Esophagus (tissue), 2 donors: ENCODE measurements around the gene ATL3. TPM values are rescaled to one million over a fixed set of nuclear protein-coding genes. Genes with fewer than 3 reads are reported as not detected.

Experiments used
- H3K27ac ChIP-seq, 2 donors: one replicate each; pipeline ENCODE4 v1.5.1; 2013; ENCODE audit warnings: low read depth in 2 of 2, mild to moderate bottlenecking in 2 of 2, inconsistent platforms in 1 of 2, low read length in 1 of 2, moderate library complexity in 1 of 2
- H3K27me3 ChIP-seq, 2 donors: one replicate each; pipeline ENCODE4 v1.6.1; 2013; ENCODE audit warnings: low read length in 2 of 2, control low read depth in 1 of 2, mild to moderate bottlenecking in 1 of 2; ENCODE audit not compliant: insufficient read depth in 2 of 2, control insufficient read depth in 1 of 2
- H3K36me3 ChIP-seq, 2 donors: one replicate each; pipeline ENCODE4 v1.6.1; 2013; ENCODE audit warnings: low read length in 1 of 2; ENCODE audit not compliant: control insufficient read depth in 2 of 2, insufficient read depth in 2 of 2
- H3K4me1 ChIP-seq, 2 donors: one replicate each; pipeline ENCODE4 v1.6.1; 2013; ENCODE audit warnings: low read length in 1 of 2; ENCODE audit not compliant: control insufficient read depth in 2 of 2, insufficient read depth in 2 of 2
- H3K4me3 ChIP-seq, 2 donors: one replicate each; pipeline ENCODE4 v1.5.1; 2013; ENCODE audit warnings: low read length in 2 of 2, mild to moderate bottlenecking in 2 of 2, low read depth in 1 of 2, moderate library complexity in 1 of 2
- H3K9me3 ChIP-seq, 2 donors: one replicate each; pipeline ENCODE4 v1.6.1; 2013; ENCODE audit warnings: mild to moderate bottlenecking in 2 of 2, low read depth in 1 of 2, low read length in 1 of 2, moderate library complexity in 1 of 2; ENCODE audit not compliant: control insufficient read depth in 2 of 2, insufficient read depth in 1 of 2
- WGBS, 2 donors: extraction: QIAGEN DNeasy Blood & Tissue Kit; methylation state at CpG; one replicate each; pipeline ENCODE4 v1.1.7; 2013; 5-methylcytosine and 5-hydroxymethylcytosine counted together
- polyA plus RNA-seq, 2 donors: library from polyadenylated mRNA; stranded (reverse); fragments of 200-250 nt; gene quantifications; one replicate each; pipeline ENCODE4 v1.2.3, GENCODE V29; 2013
- donor health status: healthy with polysubstance abuse.
- donor health status: Bipolar disorder and iron deficiency.

The ATL3 gene
- 10 to 100 TPM; 13.7 to 16.9 TPM for polyA plus RNA-seq

GRCh38 chr11:63671322-63672155, at the start of gene ATL3:
ATL3 (minus strand) TSS chr11:63671376; CDS start chr11:63671335, 41 bp downstream.
- H3K4me3 ChIP-seq: peak within 1 kb of the TSS; percentile 76 to 90
- H3K27ac ChIP-seq: peak within 1 kb of the TSS; percentile 98 to 99
- no peaks in the 10 kb centered on the region for H3K36me3 ChIP-seq
- H3K4me1 ChIP-seq: peaks cover 0 to 11% of the 10 kb centered on the region in 2 donors
- no peaks in the 10 kb centered on the region for H3K9me3 ChIP-seq
- whole genome bisulfite sequencing, 2 donors: 11% methylated on average over 69 of the region's 69 CpGs
- H3K27me3 ChIP-seq: no peaks in the 10 kb centered on the region

GRCh38 chr11:63720611-63721010, 49.4 kb upstream of the ATL3 start:
- H3K27ac ChIP-seq: no peak overlapping the region
- 92 to 99% methylated on average over 3 of the region's 3 CpGs for WGBS, 2 donors
- H3K9me3 ChIP-seq: no peaks in the 10 kb centered on the region
- H3K36me3 ChIP-seq: no peaks in the 10 kb centered on the region
- H3K27me3 ChIP-seq: no peaks in the 10 kb centered on the region
- no peaks in the 10 kb centered on the region for H3K4me1 ChIP-seq
- no peak overlapping the region for H3K4me3 ChIP-seq

GRCh38 chr11:63719987-63720386, 48.8 kb upstream of the ATL3 start:
- 76 to 77% methylated on average over 2 of the region's 2 CpGs for WGBS, 2 donors
- Histone ChIP-seq H3K27ac (no peak overlapping the region), H3K9me3 (no peaks in the 10 kb centered on the region), H3K4me3 (no peak overlapping the region), H3K27me3 (no peaks in the 10 kb centered on the region), H3K36me3 (no peaks in the 10 kb centered on the region), H3K4me1 (no peaks in the 10 kb centered on the region)

GRCh38 chr11:63719001-63719400, 47.8 kb upstream of the ATL3 start:
- WGBS, 2 donors: 84 to 95% methylated on average over 1 of the region's 1 CpG
- Histone ChIP-seq H3K27ac (no peak overlapping the region), H3K4me3 (no peak overlapping the region), H3K27me3 (no peaks in the 10 kb centered on the region), H3K9me3 (no peaks in the 10 kb centered on the region), H3K36me3 (no peaks in the 10 kb centered on the region), H3K4me1 (no peaks in the 10 kb centered on the region)

- Histone ChIP-seq H3K4me1 (no peaks in the 10 kb centered on the region), H3K27ac (no peak overlapping the region), H3K4me3 (no peak overlapping the region), H3K27me3 (no peaks in the 10 kb centered on the region), H3K36me3 (no peaks in the 10 kb centered on the region), H3K9me3 (no peaks in the 10 kb centered on the region)
Observed at GRCh38 chr11:63716046-63716445, 44.9 kb upstream of the ATL3 start.

- no peaks in the 10 kb centered on the region for H3K4me1 ChIP-seq
- no peak overlapping the region for H3K27ac ChIP-seq
- WGBS, 2 donors: 88 to 97% methylated on average over 2 of the region's 2 CpGs
Observed at GRCh38 chr11:63713766-63714165, 42.6 kb upstream of the ATL3 start.

GRCh38 chr11:63711838-63712237, 40.7 kb upstream of the ATL3 start:
- Histone ChIP-seq H3K27me3 (no peaks in the 10 kb centered on the region), H3K4me3 (no peak overlapping the region), H3K9me3 (no peaks in the 10 kb centered on the region), H3K27ac (no peak overlapping the region), H3K4me1 (no peaks in the 10 kb centered on the region), H3K36me3 (no peaks in the 10 kb centered on the region)
- WGBS, 2 donors: 90 to 92% methylated on average over 6 of the region's 6 CpGs

More at GRCh38 chr11:63713766-63714165, 42.6 kb upstream of the ATL3 start:
- Histone ChIP-seq H3K4me3 (no peak overlapping the region), H3K36me3 (no peaks in the 10 kb centered on the region), H3K9me3 (no peaks in the 10 kb centered on the region), H3K27me3 (no peaks in the 10 kb centered on the region)

GRCh38 chr11:63710476-63711217, 39.5 kb upstream of the ATL3 start:
- WGBS, 2 donors: 85 to 89% methylated on average over 11 of the region's 11 CpGs
- H3K36me3 ChIP-seq: no peaks in the 10 kb centered on the region
- H3K27me3 ChIP-seq: no peaks in the 10 kb centered on the region
- H3K9me3 ChIP-seq: no peaks in the 10 kb centered on the region
- H3K4me1 ChIP-seq: no peaks in the 10 kb centered on the region
- H3K27ac ChIP-seq: no peak overlapping the region
- no peak overlapping the region for H3K4me3 ChIP-seq

- Histone ChIP-seq H3K9me3 (no peaks in the 10 kb centered on the region), H3K4me3 (no peak overlapping the region), H3K27me3 (no peaks in the 10 kb centered on the region), H3K4me1 (peaks cover 0 to 4% of the 10 kb centered on the region in 2 donors), H3K36me3 (no peaks in the 10 kb centered on the region), H3K27ac (no peak overlapping the region)
- WGBS, 2 donors: 46 to 48% methylated on average over 3 of the region's 3 CpGs
Observed at GRCh38 chr11:63709336-63709884, 38.2 kb upstream of the ATL3 start.
